ENCODE measurements around the gene PPP2R5B.

The PPP2R5B gene

DNA sequence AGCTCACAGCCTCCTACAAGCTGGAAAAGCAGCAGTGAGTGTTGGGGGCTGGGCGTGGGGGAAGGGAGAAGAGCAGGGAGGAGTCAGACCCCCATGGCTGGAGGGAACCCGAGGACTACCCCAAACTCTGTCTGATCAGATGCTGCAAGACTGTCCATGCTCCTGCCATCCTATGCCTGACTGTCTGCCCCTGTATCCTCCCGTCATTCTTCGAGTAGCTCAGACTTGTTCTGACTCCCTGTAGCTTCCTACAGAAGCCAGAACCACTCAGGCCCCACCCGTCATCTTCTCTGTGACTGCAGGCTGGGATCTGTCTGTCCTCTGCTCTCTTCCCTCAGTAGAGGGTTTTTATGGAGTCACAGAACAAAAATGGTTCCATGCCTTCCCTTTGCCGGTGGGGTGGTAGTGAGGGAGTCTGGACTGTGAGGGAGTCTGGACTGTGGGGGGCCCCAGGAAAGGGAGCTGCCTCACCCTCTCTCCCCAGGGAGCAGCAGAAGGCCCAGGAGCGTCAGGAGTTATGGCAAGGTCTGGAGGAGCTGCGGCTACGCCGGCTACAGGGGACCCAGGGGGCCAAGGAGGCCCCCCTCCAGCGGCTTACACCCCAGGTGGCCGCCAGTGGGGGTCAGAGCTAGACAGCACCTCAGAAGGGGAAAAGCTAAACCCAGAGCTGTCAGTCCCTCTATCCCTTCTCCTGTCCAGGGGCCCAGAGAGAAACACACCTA lies 8.9 kb downstream of the PPP2R5B start:
- no peak overlapping the region for H3K27ac ChIP-seq (ENCODE audit: low read depth, low read length)

DNA sequence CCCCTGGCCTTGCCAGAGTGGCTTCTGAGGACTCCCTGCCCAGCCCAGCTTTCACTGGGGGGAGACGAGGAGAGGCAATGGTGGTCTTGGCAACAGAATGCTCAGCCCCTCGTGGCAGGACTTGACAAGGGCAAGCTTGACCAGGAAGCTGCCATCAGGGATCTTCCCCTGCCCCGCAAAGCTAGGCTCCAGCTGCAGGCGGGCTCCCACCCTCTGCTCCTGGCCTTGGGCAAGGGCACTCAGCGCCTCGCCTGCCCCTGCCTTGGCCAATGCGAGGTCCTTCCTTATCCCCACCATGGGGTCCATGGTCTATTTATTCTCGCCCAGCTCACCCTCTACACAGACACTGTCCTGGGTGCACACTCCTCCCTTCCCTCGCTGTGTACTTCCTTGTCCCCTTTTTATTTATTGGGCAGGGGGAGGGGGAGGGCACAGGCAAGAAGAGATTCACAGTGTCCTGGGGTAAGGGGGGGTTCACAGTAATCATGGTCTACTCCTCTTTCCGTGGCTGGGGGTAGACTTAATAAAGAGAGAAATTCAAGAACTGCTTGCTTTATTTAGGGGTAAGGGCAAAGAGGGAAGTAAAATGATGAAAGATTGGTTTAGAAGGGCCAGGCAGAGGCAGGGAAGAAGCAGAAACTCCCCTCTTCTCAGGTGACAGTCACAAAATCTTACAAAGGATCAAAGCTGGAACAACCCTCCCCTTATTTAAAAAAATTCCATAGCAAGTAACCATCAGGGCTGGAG lies 9.6 kb downstream of the PPP2R5B start:
- Histone ChIP-seq H3K9me3 (ENCODE audit: control insufficient read depth, insufficient read depth, low read length) (no peaks in the 10 kb centered on the region), H3K4me3 (ENCODE audit: low read depth, low read length) (no peak overlapping the region), H3K36me3 (ENCODE audit: control insufficient read depth, insufficient read depth, low read length) (no peaks in the 10 kb centered on the region), H3K9ac (ENCODE audit: low read depth, low read length) (no peak overlapping the region), H3K27ac (ENCODE audit: low read depth, low read length) (no peak overlapping the region), H3K4me1 (ENCODE audit: control insufficient read depth, insufficient read depth, low read length) (peaks cover 15% of the 10 kb centered on the region), H3K27me3 (ENCODE audit: control insufficient read depth, insufficient read depth, low read length) (no peaks in the 10 kb centered on the region)

More for the DNA sequence above, 8.9 kb downstream of the PPP2R5B start:
- Histone ChIP-seq H3K4me3 (ENCODE audit: low read depth, low read length) (no peak overlapping the region), H3K4me1 (ENCODE audit: control insufficient read depth, insufficient read depth, low read length) (peaks cover 15% of the 10 kb centered on the region), H3K27me3 (ENCODE audit: control insufficient read depth, insufficient read depth, low read length) (no peaks in the 10 kb centered on the region), H3K36me3 (ENCODE audit: control insufficient read depth, insufficient read depth, low read length) (no peaks in the 10 kb centered on the region), H3K9me3 (ENCODE audit: control insufficient read depth, insufficient read depth, low read length) (no peaks in the 10 kb centered on the region), H3K9ac (ENCODE audit: low read depth, low read length) (no peak overlapping the region)

DNA sequence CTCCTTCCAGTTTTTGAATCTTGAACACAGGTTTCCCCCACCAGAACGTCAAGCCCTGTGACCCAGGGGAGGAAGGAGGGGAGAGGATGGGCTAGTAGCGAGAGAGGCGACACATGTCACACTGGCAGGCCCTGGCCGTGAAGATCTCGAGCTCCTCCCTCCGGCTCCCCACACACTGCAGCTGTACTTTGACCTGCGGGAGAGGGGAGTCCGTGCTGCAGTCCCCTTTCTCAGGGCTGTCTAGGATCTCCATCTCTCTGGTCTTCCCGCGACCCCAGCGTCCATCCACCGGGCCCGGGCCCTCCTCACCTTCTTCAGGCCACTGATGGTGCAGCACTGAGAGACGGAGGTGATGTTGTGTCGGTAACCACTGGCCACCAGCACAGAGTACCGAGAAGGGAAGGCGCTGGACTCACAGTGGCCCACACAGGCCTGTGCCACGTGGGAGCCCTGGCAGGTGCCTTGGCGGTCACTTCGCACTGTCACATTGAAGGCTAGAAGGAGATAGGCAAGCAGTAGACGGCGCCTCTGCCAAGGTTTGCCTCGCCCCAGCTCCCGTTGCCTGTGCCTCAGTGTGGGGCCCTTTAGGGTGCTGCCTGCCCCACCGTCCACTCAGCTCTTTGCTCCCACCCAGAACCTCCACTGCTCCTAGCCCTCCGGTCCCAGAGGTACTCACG lies 10.3 kb downstream of the PPP2R5B start:
- Histone ChIP-seq H3K27me3 (ENCODE audit: control insufficient read depth, insufficient read depth, low read length) (no peaks in the 10 kb centered on the region), H3K36me3 (ENCODE audit: control insufficient read depth, insufficient read depth, low read length) (no peaks in the 10 kb centered on the region), H3K4me3 (ENCODE audit: low read depth, low read length) (no peak overlapping the region), H3K27ac (ENCODE audit: low read depth, low read length) (no peak overlapping the region), H3K9ac (ENCODE audit: low read depth, low read length) (no peak overlapping the region), H3K4me1 (ENCODE audit: control insufficient read depth, insufficient read depth, low read length) (peaks cover 15% of the 10 kb centered on the region), H3K9me3 (ENCODE audit: control insufficient read depth, insufficient read depth, low read length) (no peaks in the 10 kb centered on the region)

DNA sequence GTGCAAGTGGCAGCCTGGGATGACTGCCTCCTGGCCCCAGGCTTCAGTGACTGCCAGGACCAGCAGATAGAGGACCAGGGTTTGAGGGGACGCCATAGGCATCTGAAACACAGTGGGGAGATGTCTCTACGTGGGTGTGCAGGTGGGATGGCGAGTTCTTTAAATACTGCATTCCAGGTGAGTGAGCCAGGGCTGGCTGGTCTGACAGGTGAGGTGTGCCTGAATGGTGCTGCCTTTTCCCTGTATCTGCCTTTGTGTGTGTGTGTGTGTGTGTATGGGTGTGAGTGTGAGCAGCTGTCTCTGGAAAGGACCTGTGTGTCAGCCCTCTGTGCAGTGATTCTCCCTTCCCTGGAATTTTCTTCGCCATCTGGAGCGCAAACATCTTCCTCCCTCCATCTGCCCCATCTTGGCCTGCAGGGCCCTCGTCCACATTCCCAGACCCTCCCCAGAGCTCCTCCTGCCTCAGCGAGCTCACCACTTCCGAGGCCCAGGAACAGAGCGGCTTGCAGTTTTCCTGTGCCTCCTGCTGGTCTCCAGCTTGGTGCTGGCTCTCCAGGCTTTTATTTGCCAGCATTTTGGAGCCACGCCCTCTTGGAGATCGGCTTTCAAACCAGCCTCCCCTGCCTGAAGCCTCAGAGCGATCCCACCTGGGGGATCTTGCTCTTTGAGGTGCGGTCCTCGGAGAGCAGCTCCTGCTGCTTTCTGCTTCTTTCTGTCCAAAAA lies 11.0 kb downstream of the PPP2R5B start, which contains the start of gene GPHA2:
Gene GPHA2 (minus strand): TSS at position 535 of the 723 bp plus-strand sequence. CDS start 433 bp downstream, at position 102.
- no peaks in the 10 kb centered on the region for H3K9me3 ChIP-seq (ENCODE audit: control insufficient read depth, insufficient read depth, low read length)
- no peaks in the 10 kb centered on the region for H3K27me3 ChIP-seq (ENCODE audit: control insufficient read depth, insufficient read depth, low read length)
- H3K4me3 ChIP-seq (ENCODE audit: low read depth, low read length) = peak within 1 kb of the TSS; percentile 17; the same call in 1 of the 2 replicates
- no peaks in the 10 kb centered on the region for H3K36me3 ChIP-seq (ENCODE audit: control insufficient read depth, insufficient read depth, low read length)
- peaks cover 15% of the 10 kb centered on the region for H3K4me1 ChIP-seq (ENCODE audit: control insufficient read depth, insufficient read depth, low read length)
- no peak within 1 kb of the TSS for H3K9ac ChIP-seq (ENCODE audit: low read depth, low read length)
- H3K27ac ChIP-seq (ENCODE audit: low read depth, low read length) = no peak within 1 kb of the TSS

DNA sequence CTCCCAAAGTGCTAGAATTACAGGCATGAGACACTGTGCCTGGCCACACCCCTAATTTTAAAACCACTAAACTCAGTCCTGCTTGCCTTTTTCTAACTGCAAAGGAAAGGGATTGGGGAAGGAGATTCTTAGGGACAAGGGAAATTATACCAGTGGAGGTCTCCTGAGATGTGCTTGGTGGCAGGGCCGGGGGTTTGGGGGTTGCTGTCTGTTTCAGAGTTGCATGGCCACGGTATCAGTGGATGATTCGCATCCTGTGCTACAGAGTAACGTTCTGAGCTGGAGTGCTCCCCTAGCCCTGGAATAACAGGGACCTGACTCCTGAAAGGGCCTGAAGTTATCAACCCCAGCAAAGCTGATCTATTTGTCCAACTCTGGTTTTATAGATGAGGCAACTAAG lies 12.1 kb downstream of the PPP2R5B start:
- Histone ChIP-seq H3K4me1 (ENCODE audit: control insufficient read depth, insufficient read depth, low read length) (peaks cover 15% of the 10 kb centered on the region), H3K27ac (ENCODE audit: low read depth, low read length) (no peak overlapping the region), H3K9ac (ENCODE audit: low read depth, low read length) (no peak overlapping the region), H3K9me3 (ENCODE audit: control insufficient read depth, insufficient read depth, low read length) (no peaks in the 10 kb centered on the region), H3K36me3 (ENCODE audit: control insufficient read depth, insufficient read depth, low read length) (no peaks in the 10 kb centered on the region), H3K4me3 (ENCODE audit: low read depth, low read length) (no peak overlapping the region), H3K27me3 (ENCODE audit: control insufficient read depth, insufficient read depth, low read length) (no peaks in the 10 kb centered on the region)

DNA sequence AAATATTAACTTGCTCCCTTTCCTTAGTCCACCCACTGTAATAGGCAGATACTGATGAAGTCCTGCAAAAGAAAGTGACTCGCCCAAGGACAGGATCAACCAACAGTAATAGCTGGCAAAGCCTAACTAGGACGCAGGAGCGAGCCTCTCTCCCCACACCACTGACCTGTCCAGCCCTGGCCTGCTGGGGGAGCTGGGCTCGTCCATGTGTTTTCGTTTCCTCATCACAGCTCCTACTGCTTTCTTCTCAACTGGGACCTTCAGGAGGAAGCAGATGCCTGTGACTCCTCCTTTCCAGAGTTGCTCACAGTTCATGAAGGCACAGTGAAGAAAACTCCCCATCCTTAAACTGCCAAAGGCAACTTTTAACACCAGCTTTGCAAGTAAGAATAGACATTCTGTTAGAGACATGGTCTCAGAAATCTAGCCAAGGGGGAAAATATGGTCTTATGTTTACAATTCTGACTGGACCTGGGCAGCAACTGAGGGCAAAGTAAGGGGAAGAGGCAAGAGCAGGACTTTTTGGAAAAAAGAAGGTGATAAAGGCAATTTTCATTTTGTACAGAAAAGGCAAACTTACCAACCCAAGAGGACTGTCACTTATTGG lies 22.8 kb downstream of the PPP2R5B start:
- Histone ChIP-seq H3K36me3 (ENCODE audit: control insufficient read depth, insufficient read depth, low read length) (no peaks in the 10 kb centered on the region), H3K9me3 (ENCODE audit: control insufficient read depth, insufficient read depth, low read length) (no peaks in the 10 kb centered on the region), H3K4me1 (ENCODE audit: control insufficient read depth, insufficient read depth, low read length) (no peaks in the 10 kb centered on the region), H3K27ac (ENCODE audit: low read depth, low read length) (no peak overlapping the region), H3K4me3 (ENCODE audit: low read depth, low read length) (no peak overlapping the region), H3K9ac (ENCODE audit: low read depth, low read length) (no peak overlapping the region), H3K27me3 (ENCODE audit: control insufficient read depth, insufficient read depth, low read length) (no peaks in the 10 kb centered on the region)

DNA sequence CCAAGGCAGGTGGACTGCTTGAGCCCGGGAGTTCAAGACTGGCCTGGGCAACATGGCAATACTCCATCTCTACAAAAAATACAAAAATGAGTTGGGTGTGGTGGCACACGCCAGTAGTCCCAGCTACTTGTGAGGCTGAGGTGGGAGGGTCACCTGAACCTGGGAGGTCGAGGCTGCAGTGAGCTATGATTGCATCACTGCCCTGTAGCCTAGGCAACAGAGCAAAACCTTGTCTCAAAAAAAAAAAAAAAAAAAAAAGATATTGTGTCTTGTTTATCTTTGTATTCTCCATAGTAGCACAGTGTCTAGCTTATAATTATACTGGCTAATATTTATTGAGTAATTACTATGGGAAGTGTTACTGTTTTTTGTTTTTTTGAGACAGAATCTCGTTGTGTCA lies 27.0 kb downstream of the PPP2R5B start:
- Histone ChIP-seq H3K9ac (ENCODE audit: low read depth, low read length) (no peak overlapping the region), H3K9me3 (ENCODE audit: control insufficient read depth, insufficient read depth, low read length) (no peaks in the 10 kb centered on the region), H3K27me3 (ENCODE audit: control insufficient read depth, insufficient read depth, low read length) (no peaks in the 10 kb centered on the region), H3K36me3 (ENCODE audit: control insufficient read depth, insufficient read depth, low read length) (no peaks in the 10 kb centered on the region), H3K4me3 (ENCODE audit: low read depth, low read length) (no peak overlapping the region), H3K27ac (ENCODE audit: low read depth, low read length) (no peak overlapping the region), H3K4me1 (ENCODE audit: control insufficient read depth, insufficient read depth, low read length) (no peaks in the 10 kb centered on the region)

DNA sequence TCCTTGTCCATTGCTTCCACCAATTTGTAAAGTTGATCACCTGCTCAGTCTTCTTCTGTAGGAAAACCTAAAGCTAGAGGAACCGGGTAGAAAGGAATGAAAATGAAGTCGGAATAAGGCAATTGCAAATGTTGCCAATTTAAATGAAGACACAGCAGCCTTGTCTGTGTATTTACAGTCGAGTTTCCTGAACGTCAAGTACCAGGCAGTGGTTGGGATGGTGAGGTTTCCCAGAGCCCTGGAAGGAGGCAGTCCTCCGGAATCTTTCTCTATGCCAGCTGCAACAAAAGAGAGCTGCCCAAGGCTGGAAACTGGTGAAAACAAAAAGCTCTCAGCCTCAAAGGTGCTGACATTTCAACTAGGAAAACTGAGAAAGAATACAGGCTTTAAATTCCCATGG lies 29.7 kb downstream of the PPP2R5B start:
- H3K4me1 ChIP-seq (ENCODE audit: control insufficient read depth, insufficient read depth, low read length) = no peaks in the 10 kb centered on the region
- H3K27me3 ChIP-seq (ENCODE audit: control insufficient read depth, insufficient read depth, low read length) = no peaks in the 10 kb centered on the region
- no peak overlapping the region for H3K4me3 ChIP-seq (ENCODE audit: low read depth, low read length)
- no peaks in the 10 kb centered on the region for H3K36me3 ChIP-seq (ENCODE audit: control insufficient read depth, insufficient read depth, low read length)
- no peaks in the 10 kb centered on the region for H3K9me3 ChIP-seq (ENCODE audit: control insufficient read depth, insufficient read depth, low read length)
- H3K9ac ChIP-seq (ENCODE audit: low read depth, low read length) = no peak overlapping the region
- H3K27ac ChIP-seq (ENCODE audit: low read depth, low read length) = no peak overlapping the region

DNA sequence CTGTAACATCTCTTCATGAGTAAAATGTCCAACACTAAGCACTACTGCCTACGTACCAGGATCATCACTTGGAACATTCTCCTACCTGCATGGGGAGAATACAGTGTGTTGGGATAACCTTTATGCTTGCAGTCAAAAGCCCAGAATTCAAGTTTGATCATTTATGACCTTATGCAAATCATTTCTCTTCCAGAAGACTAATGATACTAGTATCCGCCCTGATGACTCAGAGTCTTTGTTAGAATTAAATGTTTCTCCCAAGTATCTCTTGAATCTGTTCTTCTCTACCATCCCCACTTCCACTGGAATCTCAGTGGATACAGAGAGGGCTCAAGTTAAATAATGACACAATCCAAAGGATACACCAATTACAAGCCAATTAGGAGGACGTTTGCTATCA lies 35.0 kb downstream of the PPP2R5B start:
- Histone ChIP-seq H3K4me1 (ENCODE audit: control insufficient read depth, insufficient read depth, low read length) (no peaks in the 10 kb centered on the region), H3K9me3 (ENCODE audit: control insufficient read depth, insufficient read depth, low read length) (no peaks in the 10 kb centered on the region), H3K27ac (ENCODE audit: low read depth, low read length) (no peak overlapping the region), H3K9ac (ENCODE audit: low read depth, low read length) (no peak overlapping the region), H3K36me3 (ENCODE audit: control insufficient read depth, insufficient read depth, low read length) (no peaks in the 10 kb centered on the region), H3K27me3 (ENCODE audit: control insufficient read depth, insufficient read depth, low read length) (no peaks in the 10 kb centered on the region), H3K4me3 (ENCODE audit: low read depth, low read length) (no peak overlapping the region)

DNA sequence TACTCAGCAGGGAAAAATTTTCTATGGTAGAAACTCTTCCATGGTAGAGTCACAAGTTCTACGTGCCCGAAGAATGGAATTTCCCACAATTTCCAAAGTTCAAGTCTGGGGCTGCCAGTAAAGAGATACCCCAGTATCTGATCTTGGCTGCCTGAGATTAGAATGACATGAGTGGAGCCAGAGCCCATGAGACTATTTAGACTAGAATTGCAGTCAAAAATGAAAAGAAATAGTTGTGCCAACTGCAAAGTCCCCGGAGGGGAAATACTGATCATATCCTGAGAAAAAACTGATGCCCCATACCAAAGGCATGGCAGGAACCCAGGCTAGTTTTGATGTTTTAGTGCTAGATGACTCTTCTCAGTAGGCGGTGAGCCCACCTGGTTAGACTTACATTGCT lies 36.2 kb downstream of the PPP2R5B start:
- H3K9ac ChIP-seq (ENCODE audit: low read depth, low read length) = no peak overlapping the region
- no peak overlapping the region for H3K27ac ChIP-seq (ENCODE audit: low read depth, low read length)
- H3K4me3 ChIP-seq (ENCODE audit: low read depth, low read length) = no peak overlapping the region
- H3K9me3 ChIP-seq (ENCODE audit: control insufficient read depth, insufficient read depth, low read length) = no peaks in the 10 kb centered on the region
- no peaks in the 10 kb centered on the region for H3K27me3 ChIP-seq (ENCODE audit: control insufficient read depth, insufficient read depth, low read length)
- no peaks in the 10 kb centered on the region for H3K36me3 ChIP-seq (ENCODE audit: control insufficient read depth, insufficient read depth, low read length)
- H3K4me1 ChIP-seq (ENCODE audit: control insufficient read depth, insufficient read depth, low read length) = no peaks in the 10 kb centered on the region
